Liver (tissue), 3 donors: ENCODE measurements around the gene REXO5.

Experiments
- ATF3 ChIP-seq: IDR thresholded peaks from 2 replicates; pipeline ENCODE4 v1.6.1; 2016; ENCODE audit warnings: antibody characterized with exemption
- CTCF ChIP-seq: fragments of 150-350 bp; IDR thresholded peaks from 2 replicates; pipeline ENCODE4 v1.5.1; 2017; ENCODE audit warnings: improper control_type of control experiment, low read depth, low read length; ENCODE audit not compliant: missing input control
- EGR1 ChIP-seq, 2 donors: IDR thresholded peaks; 2 replicates each; pipeline ENCODE4 v1.6.1; 2016 to 2018; ENCODE audit warnings: antibody characterized with exemption in 2 of 2, low read depth in 2 of 2
- FOXA1 ChIP-seq: IDR thresholded peaks from 2 replicates; pipeline ENCODE4 v1.6.1; 2016; ENCODE audit warnings: antibody characterized with exemption
- FOXA2 ChIP-seq: IDR thresholded peaks from 2 replicates; pipeline ENCODE4 v1.6.1; 2016; ENCODE audit warnings: antibody characterized with exemption
- GABPA ChIP-seq, 2 donors: IDR thresholded peaks in 1 of 2; conservative IDR thresholded peaks in 1 of 2; 2 replicates each; pipeline ENCODE4 v1.6.1; 2016; ENCODE audit warnings: antibody characterized with exemption in 2 of 2, mild to moderate bottlenecking in 1 of 2, moderate library complexity in 1 of 2
- HNF4A ChIP-seq, 2 donors: conservative IDR thresholded peaks; 2 replicates each; pipeline ENCODE4 v1.6.1; 2016; ENCODE audit warnings: antibody characterized with exemption in 2 of 2, mild to moderate bottlenecking in 2 of 2
- REST ChIP-seq: IDR thresholded peaks from 2 replicates; pipeline ENCODE4 v1.6.1; 2016; ENCODE audit warnings: antibody characterized with exemption, mild to moderate bottlenecking
- RXRA ChIP-seq, 2 donors: IDR thresholded peaks; 2 replicates each; pipeline ENCODE4 v1.6.1; 2017 to 2018; ENCODE audit warnings: antibody characterized with exemption in 2 of 2, mild to moderate bottlenecking in 1 of 2
- TAF1 ChIP-seq: conservative IDR thresholded peaks from 2 replicates; pipeline ENCODE4 v1.6.1; 2016; ENCODE audit warnings: antibody characterized with exemption, mild to moderate bottlenecking
- YY1 ChIP-seq: IDR thresholded peaks from 2 replicates; pipeline ENCODE4 v1.6.1; 2016; ENCODE audit warnings: antibody characterized with exemption, mild to moderate bottlenecking
- ZBTB33 ChIP-seq: IDR thresholded peaks from 2 replicates; pipeline ENCODE4 v1.6.1; 2016; ENCODE audit warnings: antibody characterized with exemption
- donor health status: healthy.
- donor health status: healthy.

GRCh38 chr16:20897922-20898321 lies 91.6 kb downstream of the REXO5 start:
- TF ChIP-seq CTCF (no peak), FOXA1 (no peak), ZBTB33 (no peak), HNF4A (conservative IDR thresholded peaks at IDR 0.05) (no peak), EGR1 (IDR thresholded peaks at IDR 0.05; ENCODE audit: low read depth in 2 of 2) (no peak), RXRA (IDR thresholded peaks at IDR 0.05) (no peak), REST (no peak), TAF1 (no peak), ATF3 (no peak), FOXA2 (no peak), GABPA (IDR thresholded peaks at IDR 0.05 in 1 of 2, conservative IDR thresholded peaks at IDR 0.05 in 1 of 2) (no peak), YY1 (no peak)
